Tibial artery (tissue), 4 donors: ENCODE results near the gene GAK.

Experiments used
- DNase-seq, 2 donors: peaks; one replicate each; pipeline ENCODE4 v3.0.0-alpha.2; 2019
- H3K27ac ChIP-seq, 2 donors: fragments of 200-600 bp; sonication (generic) in 1 of 2; 1 replicate in 1 of 2; 2 replicates in 1 of 2; pipeline ENCODE4 v1.5.1; 2018 to 2019; ENCODE audit warnings: mild to moderate bottlenecking in 1 of 2
- H3K27me3 ChIP-seq, 2 donors: fragments of 200-600 bp; sonication (generic) in 1 of 2; one replicate each; pipeline versions ENCODE4 v1.5.1 to v1.6.0; 2016 to 2019
- H3K36me3 ChIP-seq, 3 donors: fragments of 200-600 bp; sonication (generic) in 2 of 3; one replicate each; pipeline ENCODE4 v1.5.1; 2016 to 2019; ENCODE audit warnings: mild to moderate bottlenecking in 2 of 3
- H3K4me1 ChIP-seq, 4 donors: fragments of 200-600 bp; sonication (generic) in 2 of 4; 1 replicate in 3 of 4; 2 replicates in 1 of 4; pipeline ENCODE4 v1.5.1; 2016 to 2019
- H3K4me3 ChIP-seq, 2 donors: fragments of 200-600 bp; sonication (generic) in 1 of 2; 1 replicate in 1 of 2; 2 replicates in 1 of 2; pipeline ENCODE4 v1.5.1; 2018 to 2019; ENCODE audit warnings: mild to moderate bottlenecking in 2 of 2
- H3K9me3 ChIP-seq, 3 donors: fragments of 200-600 bp; sonication (generic) in 1 of 3; one replicate each; pipeline ENCODE4 v1.5.1; 2016 to 2019
- CTCF ChIP-seq, 2 experiments: fragments of 200-600 bp in 1 of 2; fragments of 450-650 bp in 1 of 2; IDR thresholded peaks; one replicate each; pipeline ENCODE4 v1.5.1; 2017 to 2019; ENCODE audit warnings: antibody characterized with exemption in 2 of 2, mild to moderate bottlenecking in 1 of 2, moderate library complexity in 1 of 2
- intact Hi-C: fragments of 100-400 bp; cut with DNase I; formaldehyde crosslinking; loops from one replicate; pipeline ENCODE4 v1.15.0; 2023; ENCODE audit warnings: low total_unique reads

Gene GAK

DNA sequence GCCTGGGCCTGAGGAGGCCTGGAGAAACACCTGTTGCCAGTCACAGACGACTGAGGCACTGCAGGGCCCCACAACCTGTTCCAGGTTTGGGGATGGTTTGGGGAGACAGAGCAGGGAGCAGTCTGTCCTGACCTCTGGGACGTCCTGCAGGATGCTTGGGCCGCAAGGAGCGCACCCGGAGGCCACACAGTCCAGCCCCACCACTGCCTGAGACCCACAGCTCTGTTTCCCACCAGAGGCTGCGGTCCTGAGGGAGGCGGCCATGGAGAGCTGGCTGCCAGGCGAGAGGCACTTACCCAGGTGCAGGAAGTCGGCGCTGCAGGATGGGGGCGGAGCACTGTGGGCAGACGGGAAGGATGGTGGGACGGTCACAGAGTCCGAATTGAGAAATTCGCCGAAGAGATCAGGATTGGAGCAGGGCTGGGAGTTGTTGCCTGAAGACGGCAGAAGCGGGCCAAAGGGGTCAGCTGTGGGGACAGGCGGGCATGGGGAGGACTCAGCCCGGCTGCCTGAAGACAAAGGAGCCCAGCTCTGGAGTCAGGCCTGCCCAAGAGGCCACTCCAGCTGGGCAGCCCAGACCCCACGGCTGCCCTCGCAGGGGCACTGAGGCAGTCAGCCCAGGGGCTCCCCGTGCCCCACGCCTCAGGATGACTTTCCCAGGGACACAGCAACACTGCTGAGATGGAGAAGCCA lies 65.9 kb downstream of the GAK start:
- no peak for DNase-seq
- Histone ChIP-seq H3K9me3 (no peaks in the 10 kb centered on the region), H3K4me1 (no peaks in the 10 kb centered on the region), H3K27ac (no peak overlapping the region), H3K36me3 (peaks cover 80 to 100% (median 93%) of the 10 kb centered on the region in 3 donors), H3K27me3 (no peaks in the 10 kb centered on the region), H3K4me3 (no peak overlapping the region)
- no peak for TF ChIP-seq CTCF (IDR thresholded peaks at IDR 0.05)
- intact Hi-C loops, result no loop called here

GRCh38 chr4:865572-865971 lies 66.5 kb downstream of the GAK start:
- Histone ChIP-seq H3K27ac (no peak overlapping the region), H3K4me3 (no peak overlapping the region), H3K9me3 (no peaks in the 10 kb centered on the region), H3K36me3 (peaks cover 85 to 100% (median 93%) of the 10 kb centered on the region in 3 donors), H3K4me1 (no peaks in the 10 kb centered on the region), H3K27me3 (no peaks in the 10 kb centered on the region)
- intact Hi-C loops, result no loop called here
- no peak for TF ChIP-seq CTCF (IDR thresholded peaks at IDR 0.05)
- no peak for DNase-seq

- Histone ChIP-seq H3K27me3 (no peaks in the 10 kb centered on the region), H3K4me1 (no peaks in the 10 kb centered on the region), H3K36me3 (peaks cover 83 to 100% (median 92%) of the 10 kb centered on the region in 3 donors), H3K27ac (no peak overlapping the region), H3K9me3 (no peaks in the 10 kb centered on the region), H3K4me3 (no peak overlapping the region)
- DNase-seq, result no peak
- intact Hi-C loops, result no loop called here
- TF ChIP-seq CTCF (IDR thresholded peaks at IDR 0.05), result no peak
These were observed 67.0 kb downstream of the GAK start for GRCh38 chr4:865121-865465.

GRCh38 chr4:864456-865120 lies 67.5 kb downstream of the GAK start:
- Histone ChIP-seq H3K4me1 (no peaks in the 10 kb centered on the region), H3K27me3 (no peaks in the 10 kb centered on the region), H3K9me3 (no peaks in the 10 kb centered on the region), H3K36me3 (peaks cover 81 to 100% (median 92%) of the 10 kb centered on the region in 3 donors), H3K4me3 (no peak overlapping the region), H3K27ac (no peak overlapping the region)
- intact Hi-C loops, result no loop called here
- DNase-seq, result no peak
- TF ChIP-seq CTCF (IDR thresholded peaks at IDR 0.05), result no peak

GRCh38 chr4:860561-860960 lies 71.6 kb downstream of the GAK start:
- no peak for DNase-seq
- intact Hi-C loops, result no loop called here
- Histone ChIP-seq H3K9me3 (no peaks in the 10 kb centered on the region), H3K4me3 (no peak overlapping the region), H3K4me1 (no peaks in the 10 kb centered on the region), H3K36me3 (peaks cover 80 to 92% (median 92%) of the 10 kb centered on the region in 3 donors), H3K27ac (no peak overlapping the region), H3K27me3 (no peaks in the 10 kb centered on the region)
- no peak for TF ChIP-seq CTCF (IDR thresholded peaks at IDR 0.05)
